SK-N-SH treated with all-trans-retinoic acid at 6 μM for 48 hours (cell line): ENCODE measurements around the gene RAF1.
"Not testable (repeated sequence)": the region's sequence is repeated elsewhere in the genome, so short reads cannot be mapped to it uniquely, and the experiment has no call there.

Source experiments
- ATAC-seq: fragments of 200-7000 bp; cut with Tn5 transposase; 3 replicates; pipeline ENCODE4 v1.9.1; 2020; ENCODE audit warnings: mild to moderate bottlenecking, moderate library complexity
- ARNTL ChIP-seq: fragments of 450-650 bp; formaldehyde crosslinking; IDR thresholded peaks from 2 replicates; pipeline ENCODE4 v1.5.0; 2020; ENCODE audit warnings: low read depth, mild to moderate bottlenecking, moderate library complexity, borderline replicate concordance
- BACH2 ChIP-seq: fragments of 250-450 bp; sonication (Bioruptor Pico); IDR thresholded peaks from 2 replicates; pipeline ENCODE4 v1.9.0; 2021; ENCODE audit warnings: mild to moderate bottlenecking, borderline replicate concordance
- CREB5 ChIP-seq: fragments of 250-450 bp; sonication (Bioruptor Pico); IDR thresholded peaks from 2 replicates; pipeline ENCODE4 v1.5.1; 2020; ENCODE audit warnings: low read depth, mild to moderate bottlenecking, moderate library complexity
- CSRNP3 ChIP-seq: fragments of 250-450 bp; sonication (Bioruptor Pico); IDR thresholded peaks from 2 replicates; pipeline ENCODE4 v1.5.1; 2021; ENCODE audit warnings: mild to moderate bottlenecking, moderate library complexity
- ESRRG ChIP-seq: fragments of 250-450 bp; sonication (Bioruptor Pico); IDR thresholded peaks from 2 replicates; pipeline ENCODE4 v1.6.1; 2021; ENCODE audit warnings: mild to moderate bottlenecking
- GLIS3 ChIP-seq: fragments of 250-450 bp; sonication (Bioruptor Pico); IDR thresholded peaks from 2 replicates; pipeline ENCODE4 v1.5.0; 2020; ENCODE audit warnings: mild to moderate bottlenecking, moderate library complexity
- ISL1 ChIP-seq: fragments of 250-450 bp; sonication (Bioruptor Pico); IDR thresholded peaks from 2 replicates; pipeline ENCODE4 v2.1.2; 2022; ENCODE audit warnings: mild to moderate bottlenecking, moderate library complexity
- OSR1 ChIP-seq: fragments of 250-450 bp; sonication (Bioruptor Pico); IDR thresholded peaks from 2 replicates; pipeline ENCODE4 v1.8.0; 2022; ENCODE audit warnings: moderate library complexity, mild to moderate bottlenecking, inconsistent platforms
- PATZ1 ChIP-seq: fragments of 250-450 bp; sonication (Bioruptor Pico); IDR thresholded peaks from 2 replicates; pipeline ENCODE4 v1.8.0; 2020; ENCODE audit warnings: mild to moderate bottlenecking, moderate library complexity, borderline replicate concordance
- PPARA ChIP-seq: fragments of 250-450 bp; sonication (Bioruptor Pico); IDR thresholded peaks from 2 replicates; pipeline ENCODE4 v1.5.0; 2020; ENCODE audit warnings: mild to moderate bottlenecking, borderline replicate concordance
- RARB ChIP-seq: fragments of 250-450 bp; sonication (Bioruptor Pico); IDR thresholded peaks from 2 replicates; pipeline ENCODE4 v1.8.0; 2021; ENCODE audit warnings: mild to moderate bottlenecking, moderate library complexity
- SNAI2 ChIP-seq: fragments of 250-450 bp; sonication (Bioruptor Pico); IDR thresholded peaks from 2 replicates; pipeline ENCODE4 v1.5.0; 2020; ENCODE audit warnings: mild to moderate bottlenecking, moderate library complexity
- TSHZ2 ChIP-seq: fragments of 250-450 bp; sonication (Bioruptor Pico); IDR thresholded peaks from 2 replicates; pipeline ENCODE4 v1.5.0; 2020; ENCODE audit warnings: mild to moderate bottlenecking, moderate library complexity
- ZC3H10 ChIP-seq: fragments of 250-450 bp; sonication (Bioruptor Pico); IDR thresholded peaks from 2 replicates; pipeline ENCODE4 v1.5.1; 2021; ENCODE audit warnings: mild to moderate bottlenecking, moderate library complexity
- ZFP3 ChIP-seq: fragments of 250-450 bp; sonication (Bioruptor Pico); IDR thresholded peaks from 2 replicates; pipeline ENCODE4 v1.5.0; 2020; ENCODE audit warnings: mild to moderate bottlenecking, moderate library complexity
- ZFP30 ChIP-seq: fragments of 450-650 bp; formaldehyde crosslinking; IDR thresholded peaks from 2 replicates; pipeline ENCODE4 v1.5.0; 2022; ENCODE audit warnings: mild to moderate bottlenecking, moderate library complexity
- ZNF565 ChIP-seq: fragments of 450-650 bp; formaldehyde crosslinking; conservative IDR thresholded peaks from 2 replicates; pipeline ENCODE4 v1.5.0; 2020; ENCODE audit warnings: low read depth, mild to moderate bottlenecking, moderate library complexity
- ZNF70 ChIP-seq: fragments of 450-650 bp; formaldehyde crosslinking; IDR thresholded peaks from 2 replicates; pipeline ENCODE4 v1.5.0; 2020; ENCODE audit warnings: mild to moderate bottlenecking, moderate library complexity

The RAF1 gene

GRCh38 chr3:12638105-12638504, 25.8 kb downstream of the RAF1 start:
- no peak for TF ChIP-seq CREB5 (CRISPR knock-in tag)
- peak; percentile 77 for ATAC-seq

- no peak for TF ChIP-seq GLIS3 (CRISPR knock-in tag)
- TF ChIP-seq TSHZ2 (CRISPR knock-in tag): no peak
- TF ChIP-seq ZFP30 (CRISPR knock-in tag): no peak
- TF ChIP-seq PATZ1 (CRISPR knock-in tag): no peak
- no peak for TF ChIP-seq ARNTL (CRISPR knock-in tag)
- no peak for TF ChIP-seq ZC3H10 (CRISPR knock-in tag)
- no peak for TF ChIP-seq ZNF70 (CRISPR knock-in tag)
- no peak for TF ChIP-seq ZFP3 (CRISPR knock-in tag)
- no peak for TF ChIP-seq CSRNP3 (CRISPR knock-in tag)
- TF ChIP-seq SNAI2: no peak
- TF ChIP-seq CREB5 (CRISPR knock-in tag): no peak
- TF ChIP-seq, all 23 proteins: peak for 0
- no peak for ATAC-seq
Measured at GRCh38 chr3:12633108-12633507, 30.8 kb downstream of the RAF1 start.

GRCh38 chr3:12632523-12632922, 31.4 kb downstream of the RAF1 start:
- ATAC-seq: no peak
- TF ChIP-seq TSHZ2 (CRISPR knock-in tag): no peak
- TF ChIP-seq ZNF565 (CRISPR knock-in tag): no peak
- TF ChIP-seq CSRNP3 (CRISPR knock-in tag): no peak
- TF ChIP-seq ISL1 (CRISPR knock-in tag): no peak
- TF ChIP-seq ZNF70 (CRISPR knock-in tag): no peak
- no peak for TF ChIP-seq BACH2
- TF ChIP-seq RARB (CRISPR knock-in tag): no peak
- TF ChIP-seq SNAI2: no peak
- no peak for TF ChIP-seq ZC3H10 (CRISPR knock-in tag)
- no peak for TF ChIP-seq OSR1 (CRISPR knock-in tag)
- no peak for TF ChIP-seq PATZ1 (CRISPR knock-in tag)
- TF ChIP-seq ZFP30 (CRISPR knock-in tag): no peak
- no peak for TF ChIP-seq PPARA (CRISPR knock-in tag)
- no peak for TF ChIP-seq ESRRG
- no peak for TF ChIP-seq ARNTL (CRISPR knock-in tag)
- TF ChIP-seq, all 23 proteins: peak for 0

- ATAC-seq: not testable (repeated sequence)
Measured at GRCh38 chr3:12630843-12631242, 33.1 kb downstream of the RAF1 start.
